HG02943 (cell line): ENCODE measurements around the gene MARCOL.
"Not testable (repeated sequence)": the region's sequence is repeated elsewhere in the genome, so short reads cannot be mapped to it uniquely, and the experiment has no call there.

ENCODE experiments used
- ATAC-seq: cut with Tn5 transposase; IDR thresholded peaks from one replicate; pipeline ENCODE4 v1.9.1; 2021; ENCODE audit warnings: mild to moderate bottlenecking, low read depth, moderate library complexity; ENCODE audit not compliant: unreplicated experiment

The MARCOL gene

DNA sequence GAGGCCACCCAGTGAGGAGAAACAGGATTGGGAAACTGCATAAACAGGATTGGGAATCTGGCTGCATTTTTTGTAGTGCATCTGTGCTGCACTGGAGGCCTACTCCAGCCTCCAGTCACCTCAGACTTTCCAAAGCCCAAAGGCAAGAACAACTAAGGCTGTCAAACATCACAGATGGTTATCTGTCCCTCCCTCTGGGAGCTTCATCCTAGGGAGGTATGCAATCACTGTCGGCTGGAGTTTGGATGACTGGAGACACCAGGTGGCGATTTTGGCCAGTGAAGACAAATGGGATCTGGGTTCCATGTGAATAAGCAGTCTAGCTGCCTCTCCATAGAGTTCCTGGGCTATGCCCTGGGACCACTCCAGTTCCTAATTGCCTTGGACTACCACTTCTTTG, 21.0 kb downstream of the MARCOL start:
- no peak for ATAC-seq

DNA sequence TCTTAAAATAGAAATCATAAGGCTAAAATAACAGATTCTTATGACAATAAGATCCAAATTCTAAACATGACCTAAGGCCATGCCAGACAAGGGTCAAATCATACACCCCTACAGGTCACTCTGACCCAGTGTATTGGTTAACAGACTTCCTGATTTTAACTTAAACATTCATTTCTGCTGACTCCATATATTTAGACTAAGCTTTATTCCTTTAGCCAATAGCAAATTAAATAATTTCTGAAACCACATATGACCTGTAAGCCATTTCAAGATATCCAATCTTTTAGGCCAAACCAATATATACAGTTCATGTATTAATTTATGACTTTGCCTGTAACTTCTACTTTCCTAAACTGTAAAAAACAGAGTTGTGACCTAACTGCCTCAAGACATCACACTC, 22.9 kb downstream of the MARCOL start:
- no peak for ATAC-seq

DNA sequence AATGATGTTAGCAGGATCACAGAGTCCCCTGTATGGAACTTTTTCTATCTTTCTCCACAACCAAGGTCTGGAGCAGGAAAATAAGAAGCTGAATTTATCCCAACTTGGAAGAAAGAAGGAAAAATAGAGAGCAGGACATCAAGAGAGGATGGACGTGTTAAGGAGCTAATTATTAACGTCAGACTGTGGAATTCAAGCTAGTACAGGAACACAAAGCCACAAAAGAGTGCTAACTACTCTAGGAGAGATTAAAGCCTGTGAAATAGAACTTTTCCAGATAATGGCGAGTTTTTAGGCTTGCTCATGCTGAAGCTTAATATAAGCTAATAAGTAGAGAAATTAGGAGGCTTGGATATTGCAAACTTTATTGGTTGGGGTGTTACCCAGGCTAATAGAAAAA, 29.6 kb downstream of the MARCOL start:
- no peak for ATAC-seq

DNA sequence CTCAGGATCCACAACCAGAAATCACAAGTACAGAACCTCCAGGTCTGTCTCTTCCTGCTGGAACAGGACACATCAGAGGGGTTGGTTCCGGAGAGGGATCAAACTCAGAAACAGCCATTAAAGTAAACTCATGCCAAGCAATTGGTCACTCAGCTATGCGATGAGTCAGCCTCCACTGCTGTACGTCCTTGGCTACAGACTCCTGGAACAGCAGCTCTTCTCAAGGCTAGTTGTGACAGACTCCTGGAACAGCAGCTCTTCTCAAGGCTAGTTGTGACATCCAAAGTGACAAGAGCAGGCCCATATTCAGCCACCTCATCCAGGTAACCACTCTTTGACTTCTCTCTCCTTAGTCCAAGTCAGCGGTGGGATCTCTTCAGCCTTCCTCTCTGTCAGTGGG, 30.2 kb downstream of the MARCOL start, which contains the start of gene SPINK13:
SPINK13 (plus strand) TSS at position 229 of the 400 bp plus-strand sequence. CDS start 1,279 bp downstream, outside the sequence.
- ATAC-seq = no peak

DNA sequence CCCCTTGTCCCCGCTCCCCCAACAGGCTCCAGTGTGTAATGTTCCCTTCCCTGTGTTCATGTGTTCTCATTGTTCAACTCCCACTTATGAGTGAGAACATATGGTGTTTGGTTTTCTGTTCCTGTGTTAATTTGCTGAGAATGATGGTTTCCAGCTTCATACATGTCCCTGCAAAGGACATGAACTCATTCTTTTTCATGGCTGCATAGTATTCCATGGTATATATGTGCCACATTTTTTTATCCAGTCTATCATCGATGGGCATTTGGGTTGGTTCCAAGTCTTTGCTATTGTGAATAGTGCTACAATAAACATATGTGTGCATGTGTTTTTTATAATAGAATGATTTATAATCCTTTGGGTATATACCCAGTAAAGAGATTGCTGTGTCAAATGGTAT, 36.8 kb downstream of the MARCOL start:
- ATAC-seq = not testable (repeated sequence)

DNA sequence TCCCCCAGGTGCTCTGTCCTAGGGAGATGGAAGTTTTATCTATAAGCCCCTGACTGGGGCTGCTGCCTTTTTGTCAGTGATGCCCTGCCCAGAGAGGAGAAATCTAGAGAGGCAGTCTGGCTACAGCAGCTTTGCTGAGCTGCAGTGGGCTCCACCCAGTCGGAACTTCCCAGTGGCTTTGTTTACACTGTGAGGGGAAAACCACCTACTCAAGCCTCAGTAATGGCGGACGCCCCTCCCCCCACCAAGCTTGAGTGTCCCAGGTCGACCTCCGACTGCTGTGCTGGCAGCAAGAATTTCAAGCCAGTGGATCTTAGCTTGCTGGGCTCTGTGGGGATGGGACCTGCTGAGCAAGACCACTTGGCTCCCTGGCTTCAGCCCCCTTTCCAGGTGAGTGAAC, 42.6 kb downstream of the MARCOL start:
- ATAC-seq = not testable (repeated sequence)

DNA sequence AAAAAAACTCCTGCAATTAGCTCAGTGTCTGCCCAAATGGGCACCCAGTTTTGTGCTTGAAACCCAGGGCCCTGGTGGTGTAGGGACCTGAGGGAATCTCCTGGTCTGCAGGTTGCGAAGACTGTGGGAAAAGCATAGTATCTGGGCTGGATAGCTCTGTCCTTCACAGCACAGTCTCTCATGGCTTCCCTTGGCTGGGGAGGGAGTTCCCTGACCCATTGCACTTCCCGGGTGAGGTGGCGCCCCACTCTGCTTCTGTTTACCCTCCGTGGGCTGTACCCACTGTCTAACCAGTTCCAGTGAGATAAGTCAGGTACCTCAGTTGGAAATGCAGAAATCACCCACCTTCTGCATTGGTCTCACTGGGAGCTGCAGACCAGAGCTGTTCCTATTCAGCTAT, 43.0 kb downstream of the MARCOL start:
- ATAC-seq = not testable (repeated sequence)

DNA sequence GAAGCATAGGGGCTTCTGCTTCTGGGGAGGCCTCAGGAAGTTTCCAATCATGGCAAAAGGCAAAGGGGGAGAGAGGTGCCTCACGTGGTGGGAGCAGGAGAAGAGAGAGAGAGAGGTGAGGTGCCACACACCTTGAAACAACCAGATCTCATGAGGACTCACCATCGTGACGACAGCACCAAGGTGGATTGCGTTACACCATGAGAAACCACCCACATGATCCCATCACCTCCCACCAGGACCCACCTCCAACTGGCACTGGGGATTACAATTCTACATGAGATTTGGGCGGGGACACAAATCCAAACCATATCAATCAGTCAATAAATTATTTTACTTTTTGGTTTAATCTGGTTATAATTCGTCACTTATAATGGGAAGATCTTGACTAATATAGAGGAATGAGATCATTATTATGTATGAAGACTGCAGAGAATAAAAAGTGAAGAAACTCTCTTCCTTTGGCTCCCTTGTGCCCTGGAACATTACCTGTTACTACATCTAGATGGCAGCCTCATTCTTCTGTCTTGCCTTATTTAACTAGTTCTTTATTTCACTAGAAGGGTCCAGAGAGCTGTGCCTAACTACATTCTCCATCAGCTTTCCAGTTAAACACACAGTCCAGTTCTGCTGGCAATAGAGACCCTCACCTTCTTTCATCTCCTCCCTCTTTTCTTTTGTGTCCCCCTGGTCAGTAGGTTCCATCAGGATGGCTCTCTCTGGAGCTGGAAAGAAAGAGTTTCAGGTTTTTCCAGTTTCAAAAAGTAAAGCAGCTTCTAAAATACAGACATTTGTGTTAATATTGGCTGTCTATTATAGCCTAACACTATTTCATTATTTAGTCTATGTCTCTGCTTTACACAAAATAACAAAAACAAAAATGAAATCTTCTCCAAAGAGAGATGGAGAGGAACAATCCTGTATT, 52.2 kb downstream of the MARCOL start:
- no peak for ATAC-seq
